Fibroblast of upper back skin (primary cell): ENCODE data around the gene ROBO1.
"Not testable (repeated sequence)": the region's sequence is repeated elsewhere in the genome, so short reads cannot be mapped to it uniquely, and the experiment has no call there.

Source experiments
- DNase-seq: peaks from one replicate; pipeline ENCODE4 v3.0.0-alpha.2; 2013

ROBO1 gene

GRCh38 chr3:79217096-79217495, 550.7 kb downstream of the ROBO1 start:
- no peak for DNase-seq

- DNase-seq, result no peak
Measured at GRCh38 chr3:79215286-79215685, 552.5 kb downstream of the ROBO1 start.

- no peak for DNase-seq
Measured at GRCh38 chr3:79211586-79212359, 556.0 kb downstream of the ROBO1 start.

GRCh38 chr3:79204351-79204750, 563.4 kb downstream of the ROBO1 start:
- DNase-seq, result peak; percentile 18

- peak; percentile 9 for DNase-seq
Measured at GRCh38 chr3:79203144-79203519, 564.7 kb downstream of the ROBO1 start.

GRCh38 chr3:79202471-79203143, 565.2 kb downstream of the ROBO1 start:
- no peak for DNase-seq

GRCh38 chr3:79200456-79200855, 567.3 kb downstream of the ROBO1 start:
- peak; percentile 12 for DNase-seq

- DNase-seq, result peak; percentile 5
Measured at GRCh38 chr3:79199966-79200365, 567.8 kb downstream of the ROBO1 start.

- DNase-seq, result no peak
Measured at GRCh38 chr3:79187426-79187825, 580.4 kb downstream of the ROBO1 start.

- no peak for DNase-seq
Measured at GRCh38 chr3:79184251-79184650, 583.5 kb downstream of the ROBO1 start.

GRCh38 chr3:79183496-79183895, 584.3 kb downstream of the ROBO1 start:
- DNase-seq, result no peak

- DNase-seq, result no peak
Measured at GRCh38 chr3:79178471-79179180, 589.2 kb downstream of the ROBO1 start.

GRCh38 chr3:79175870-79176269, 591.9 kb downstream of the ROBO1 start:
- no peak for DNase-seq

GRCh38 chr3:79173259-79173658, 594.5 kb downstream of the ROBO1 start:
- DNase-seq, result not testable (repeated sequence)

GRCh38 chr3:79172241-79172640, 595.6 kb downstream of the ROBO1 start:
- peak; percentile 6 for DNase-seq

GRCh38 chr3:79170021-79170420, 597.8 kb downstream of the ROBO1 start:
- no peak for DNase-seq

- peak; percentile 96 for DNase-seq
Measured at GRCh38 chr3:79167651-79168416, 600.0 kb downstream of the ROBO1 start.

- DNase-seq, result no peak
Measured at GRCh38 chr3:79162653-79163052, 605.1 kb downstream of the ROBO1 start.

GRCh38 chr3:79161941-79162340, 605.9 kb downstream of the ROBO1 start:
- DNase-seq, result peak; percentile 31

GRCh38 chr3:79160421-79160820, 607.4 kb downstream of the ROBO1 start:
- DNase-seq, result no peak

GRCh38 chr3:79159736-79160135, 608.1 kb downstream of the ROBO1 start:
- DNase-seq, result no peak

- DNase-seq, result no peak
Measured at GRCh38 chr3:79157191-79157590, 610.6 kb downstream of the ROBO1 start.

GRCh38 chr3:79154865-79155264, 612.9 kb downstream of the ROBO1 start:
- no peak for DNase-seq
